Thyroid gland (tissue), 4 donors: Measurements from ENCODE around the gene FKBP5.
A peak's percentile ranks its signal among the peaks of the same experiment; 100 is the strongest.

ENCODE experiments used
- CTCF ChIP-seq, 6 experiments: fragments of 200-600 bp in 3 of 6; fragments of 450-650 bp in 3 of 6; sonication (generic) in 3 of 6; IDR thresholded peaks; one replicate each; pipeline ENCODE4 v1.5.1; 2016 to 2019; ENCODE audit warnings: antibody characterized with exemption in 6 of 6, mild to moderate bottlenecking in 2 of 6, inconsistent platforms in 1 of 6, moderate library complexity in 1 of 6
- POLR2A ChIP-seq, 2 donors: fragments of 450-650 bp; IDR thresholded peaks; one replicate each; pipeline ENCODE4 v1.6.1; 2017; ENCODE audit warnings: antibody characterized with exemption in 2 of 2, mild to moderate bottlenecking in 2 of 2, moderate library complexity in 1 of 2

- TF ChIP-seq CTCF (IDR thresholded peaks at IDR 0.05) (peak in 2 of 6 experiments; percentile 18 to 21), POLR2A (IDR thresholded peaks at IDR 0.05) (no peak)
Measured at GRCh38 chr6:35727231-35727934, 38.7 kb upstream of the FKBP5 start.
